Measurements from ENCODE around the gene LY6G6C. TPM values are rescaled to one million over a fixed set of nuclear protein-coding genes. Genes with fewer than 3 reads are reported as not detected.

The LY6G6C gene
- total RNA-seq, 1 donor from 2014 or later: 0.30 TPM

- Mint-ChIP-seq H3K27ac (ENCODE audit: unreplicated experiment) (peak overlapping the region; percentile 75), H3K4me1 (ENCODE audit: low read depth) (peaks cover 10% of the 10 kb centered on the region), H3K9me3 (ENCODE audit: low read depth) (no peaks in the 10 kb centered on the region), H3K36me3 (ENCODE audit: low read depth) (no peaks in the 10 kb centered on the region), H3K4me3 (ENCODE audit: unreplicated experiment) (no peak overlapping the region), H3K27me3 (ENCODE audit: low read depth) (no peaks in the 10 kb centered on the region)
- no peak for DNase-seq (ENCODE audit: low spot score)
- TF ChIP-seq, protein P1, sequence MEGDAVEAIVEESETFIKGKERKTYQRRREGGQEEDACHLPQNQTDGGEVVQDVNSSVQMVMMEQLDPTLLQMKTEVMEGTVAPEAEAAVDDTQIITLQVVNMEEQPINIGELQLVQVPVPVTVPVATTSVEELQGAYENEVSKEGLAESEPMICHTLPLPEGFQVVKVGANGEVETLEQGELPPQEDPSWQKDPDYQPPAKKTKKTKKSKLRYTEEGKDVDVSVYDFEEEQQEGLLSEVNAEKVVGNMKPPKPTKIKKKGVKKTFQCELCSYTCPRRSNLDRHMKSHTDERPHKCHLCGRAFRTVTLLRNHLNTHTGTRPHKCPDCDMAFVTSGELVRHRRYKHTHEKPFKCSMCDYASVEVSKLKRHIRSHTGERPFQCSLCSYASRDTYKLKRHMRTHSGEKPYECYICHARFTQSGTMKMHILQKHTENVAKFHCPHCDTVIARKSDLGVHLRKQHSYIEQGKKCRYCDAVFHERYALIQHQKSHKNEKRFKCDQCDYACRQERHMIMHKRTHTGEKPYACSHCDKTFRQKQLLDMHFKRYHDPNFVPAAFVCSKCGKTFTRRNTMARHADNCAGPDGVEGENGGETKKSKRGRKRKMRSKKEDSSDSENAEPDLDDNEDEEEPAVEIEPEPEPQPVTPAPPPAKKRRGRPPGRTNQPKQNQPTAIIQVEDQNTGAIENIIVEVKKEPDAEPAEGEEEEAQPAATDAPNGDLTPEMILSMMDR (IDR thresholded peaks at IDR 0.05): no peak
These were observed 31.3 kb upstream of the LY6G6C start for GRCh38 chr6:31752739-31753319.

- H3K27me3 Mint-ChIP-seq (ENCODE audit: low read depth): no peaks in the 10 kb centered on the region
- no peak for DNase-seq (ENCODE audit: low spot score)
- H3K27ac Mint-ChIP-seq (ENCODE audit: unreplicated experiment): no peak overlapping the region
- TF ChIP-seq, protein P1 (IDR thresholded peaks at IDR 0.05): no peak
- no peak overlapping the region for H3K4me3 Mint-ChIP-seq (ENCODE audit: unreplicated experiment)
- no peaks in the 10 kb centered on the region for H3K9me3 Mint-ChIP-seq (ENCODE audit: low read depth)
- H3K36me3 Mint-ChIP-seq (ENCODE audit: low read depth): no peaks in the 10 kb centered on the region
- H3K4me1 Mint-ChIP-seq (ENCODE audit: low read depth): peaks cover 14% of the 10 kb centered on the region
These were observed 29.0 kb upstream of the LY6G6C start for GRCh38 chr6:31750411-31751022.

GRCh38 chr6:31749301-31750036 lies 27.9 kb upstream of the LY6G6C start:
- no peak for DNase-seq (ENCODE audit: low spot score)
- Mint-ChIP-seq H3K9me3 (ENCODE audit: low read depth) (no peaks in the 10 kb centered on the region), H3K4me1 (ENCODE audit: low read depth) (peaks cover 14% of the 10 kb centered on the region), H3K4me3 (ENCODE audit: unreplicated experiment) (no peak overlapping the region), H3K27ac (ENCODE audit: unreplicated experiment) (no peak overlapping the region), H3K27me3 (ENCODE audit: low read depth) (no peaks in the 10 kb centered on the region), H3K36me3 (ENCODE audit: low read depth) (peaks cover 2% of the 10 kb centered on the region)
- TF ChIP-seq, protein P1 (IDR thresholded peaks at IDR 0.05): no peak

- Mint-ChIP-seq H3K27ac (ENCODE audit: unreplicated experiment) (no peak overlapping the region), H3K9me3 (ENCODE audit: low read depth) (no peaks in the 10 kb centered on the region), H3K4me1 (ENCODE audit: low read depth) (peaks cover 14% of the 10 kb centered on the region), H3K36me3 (ENCODE audit: low read depth) (peaks cover 2% of the 10 kb centered on the region), H3K27me3 (ENCODE audit: low read depth) (no peaks in the 10 kb centered on the region), H3K4me3 (ENCODE audit: unreplicated experiment) (no peak overlapping the region)
- no peak for DNase-seq (ENCODE audit: low spot score)
- TF ChIP-seq, protein P1 (IDR thresholded peaks at IDR 0.05): no peak
These were observed 22.9 kb upstream of the LY6G6C start for GRCh38 chr6:31744422-31744821.

GRCh38 chr6:31742894-31743293 lies 21.3 kb upstream of the LY6G6C start:
- Mint-ChIP-seq H3K27me3 (ENCODE audit: low read depth) (no peaks in the 10 kb centered on the region), H3K4me3 (ENCODE audit: unreplicated experiment) (no peak overlapping the region), H3K36me3 (ENCODE audit: low read depth) (peaks cover 2% of the 10 kb centered on the region), H3K4me1 (ENCODE audit: low read depth) (peaks cover 27% of the 10 kb centered on the region), H3K9me3 (ENCODE audit: low read depth) (no peaks in the 10 kb centered on the region), H3K27ac (ENCODE audit: unreplicated experiment) (no peak overlapping the region)
- TF ChIP-seq, protein P1 (IDR thresholded peaks at IDR 0.05): no peak
- no peak for DNase-seq (ENCODE audit: low spot score)
